Ascending aorta (tissue), 2 donors: ENCODE measurements around the gene KRT78. TPM values are rescaled to one million over a fixed set of nuclear protein-coding genes. Genes with fewer than 3 reads are reported as not detected.
A peak's percentile ranks its signal among the peaks of the same experiment; 100 is the strongest.
"Not testable (repeated sequence)": the region's sequence is repeated elsewhere in the genome, so short reads cannot be mapped to it uniquely, and the experiment has no call there.

Source experiments
- DNase-seq, 2 donors: peaks; one replicate each; pipeline ENCODE4 v3.0.0-alpha.2; 2019; ENCODE audit warnings: low spot score in 2 of 2
- H3K27ac ChIP-seq, 2 donors: fragments of 200-600 bp; sonication (generic); one replicate each; pipeline ENCODE4 v1.5.1; 2016 to 2017; ENCODE audit warnings: mild to moderate bottlenecking in 1 of 2
- H3K27me3 ChIP-seq: fragments of 200-600 bp; sonication (generic); one replicate; pipeline ENCODE4 v1.5.1; 2017
- H3K36me3 ChIP-seq, 2 donors: fragments of 200-600 bp; sonication (generic); one replicate each; pipeline ENCODE4 v1.5.1; 2016
- H3K4me1 ChIP-seq, 2 donors: fragments of 200-600 bp; sonication (generic); one replicate each; pipeline ENCODE4 v1.5.1; 2016 to 2017; ENCODE audit warnings: mild to moderate bottlenecking in 1 of 2
- H3K4me3 ChIP-seq, 2 donors: fragments of 200-600 bp; sonication (generic); one replicate each; pipeline ENCODE4 v1.5.1; 2016 to 2017; ENCODE audit warnings: mild to moderate bottlenecking in 1 of 2
- H3K9me3 ChIP-seq, 2 donors: fragments of 200-600 bp; sonication (generic); one replicate each; pipeline ENCODE4 v1.5.1; 2016
- intact Hi-C: fragments of 100-400 bp; cut with DNase I; formaldehyde crosslinking; loops from one replicate; pipeline ENCODE4 v1.15.1; 2023
- total RNA-seq: library from RNA; depleted of rRNA; stranded (reverse); fragments of >200 nt; gene quantifications from one replicate; pipeline ENCODE4 v1.1.0, GENCODE V29; 2016
- TF ChIP-seq, protein P1 (sequence below), 3 experiments: fragments of 200-600 bp in 2 of 3; fragments of 450-650 bp in 1 of 3; sonication (generic) in 2 of 3; IDR thresholded peaks; one replicate each; pipeline ENCODE4 v1.5.1; 2016 to 2019; ENCODE audit warnings: antibody characterized with exemption in 3 of 3, mild to moderate bottlenecking in 1 of 3, moderate library complexity in 1 of 3

KRT78 gene
- total RNA-seq, 1 donor from 2014 or later = not detected

GRCh38 chr12:52891044-52891443 is 42.2 kb upstream of the KRT78 start:
- no peak overlapping the region for H3K4me3 ChIP-seq
- no peaks in the 10 kb centered on the region for H3K4me1 ChIP-seq
- no peak overlapping the region for H3K27ac ChIP-seq
- H3K9me3 ChIP-seq = no peaks in the 10 kb centered on the region
- intact Hi-C loops = no loop called here
- no peak for DNase-seq
- H3K36me3 ChIP-seq = no peaks in the 10 kb centered on the region
- TF ChIP-seq, protein P1, sequence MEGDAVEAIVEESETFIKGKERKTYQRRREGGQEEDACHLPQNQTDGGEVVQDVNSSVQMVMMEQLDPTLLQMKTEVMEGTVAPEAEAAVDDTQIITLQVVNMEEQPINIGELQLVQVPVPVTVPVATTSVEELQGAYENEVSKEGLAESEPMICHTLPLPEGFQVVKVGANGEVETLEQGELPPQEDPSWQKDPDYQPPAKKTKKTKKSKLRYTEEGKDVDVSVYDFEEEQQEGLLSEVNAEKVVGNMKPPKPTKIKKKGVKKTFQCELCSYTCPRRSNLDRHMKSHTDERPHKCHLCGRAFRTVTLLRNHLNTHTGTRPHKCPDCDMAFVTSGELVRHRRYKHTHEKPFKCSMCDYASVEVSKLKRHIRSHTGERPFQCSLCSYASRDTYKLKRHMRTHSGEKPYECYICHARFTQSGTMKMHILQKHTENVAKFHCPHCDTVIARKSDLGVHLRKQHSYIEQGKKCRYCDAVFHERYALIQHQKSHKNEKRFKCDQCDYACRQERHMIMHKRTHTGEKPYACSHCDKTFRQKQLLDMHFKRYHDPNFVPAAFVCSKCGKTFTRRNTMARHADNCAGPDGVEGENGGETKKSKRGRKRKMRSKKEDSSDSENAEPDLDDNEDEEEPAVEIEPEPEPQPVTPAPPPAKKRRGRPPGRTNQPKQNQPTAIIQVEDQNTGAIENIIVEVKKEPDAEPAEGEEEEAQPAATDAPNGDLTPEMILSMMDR (IDR thresholded peaks at IDR 0.05) = no peak
- no peaks in the 10 kb centered on the region for H3K27me3 ChIP-seq

- H3K27ac ChIP-seq = no peak overlapping the region
- no peaks in the 10 kb centered on the region for H3K4me1 ChIP-seq
- no peaks in the 10 kb centered on the region for H3K36me3 ChIP-seq
- intact Hi-C loops = no loop called here
- TF ChIP-seq, protein P1 (IDR thresholded peaks at IDR 0.05) = no peak
- H3K4me3 ChIP-seq = no peak overlapping the region
- H3K9me3 ChIP-seq = no peaks in the 10 kb centered on the region
- DNase-seq = no peak
- H3K27me3 ChIP-seq = no peaks in the 10 kb centered on the region
Observed at GRCh38 chr12:52890417-52890816, 41.6 kb upstream of the KRT78 start.

DNA sequence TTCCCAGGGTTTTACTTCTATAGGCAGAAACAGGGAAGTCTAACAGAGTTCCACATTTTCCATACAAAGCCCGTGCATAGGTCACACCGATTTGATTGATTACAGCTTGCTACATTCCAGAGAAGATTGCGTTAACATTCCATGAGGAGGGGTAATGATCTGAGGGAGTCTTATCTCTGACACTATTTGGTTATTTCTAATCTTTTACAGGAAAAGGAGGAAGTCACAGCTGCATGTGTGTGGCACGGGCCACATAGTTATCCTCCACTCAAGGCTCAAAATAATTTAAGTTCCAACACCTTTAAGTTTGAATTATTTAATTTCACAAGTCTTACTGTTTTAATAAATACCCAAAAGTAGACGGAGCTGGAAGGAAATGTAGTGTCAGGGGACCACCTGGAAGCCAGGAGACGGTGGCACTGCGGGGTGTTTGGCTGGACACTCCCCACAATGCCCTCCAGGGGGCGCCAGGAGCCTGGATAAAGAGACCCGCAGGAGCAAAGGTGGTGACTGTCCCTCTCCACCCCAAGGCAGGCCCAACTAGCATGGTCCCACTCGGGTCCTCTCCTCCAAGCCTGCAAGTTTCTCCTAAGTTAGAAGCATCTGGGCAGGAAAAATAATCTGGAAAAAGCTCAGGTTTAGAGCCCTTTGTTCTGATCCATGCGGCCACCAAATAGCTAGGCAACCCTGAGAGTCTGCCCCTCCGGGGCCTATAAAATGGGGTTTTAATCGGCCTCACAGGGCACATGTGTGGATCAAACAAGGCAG is 35.9 kb upstream of the KRT78 start:
- no peak overlapping the region for H3K27ac ChIP-seq
- H3K9me3 ChIP-seq = no peaks in the 10 kb centered on the region
- H3K4me3 ChIP-seq = no peak overlapping the region
- no peaks in the 10 kb centered on the region for H3K27me3 ChIP-seq
- H3K36me3 ChIP-seq = no peaks in the 10 kb centered on the region
- no peaks in the 10 kb centered on the region for H3K4me1 ChIP-seq
- intact Hi-C loops = loop anchor here (1.0 to 2.0 kb wide), 2 partner anchors 42 to 97 kb away; no protein-coding TSS in a partner anchor
- TF ChIP-seq, protein P1 (IDR thresholded peaks at IDR 0.05) = peak; percentile 84 to 89 (median 88)
- peak in 1 of 2 donors; percentile 82 for DNase-seq

GRCh38 chr12:52880499-52880898 is 31.7 kb upstream of the KRT78 start:
- intact Hi-C loops = loop anchor here (1.0 to 2.0 kb wide), 2 partner anchors 298 to 508 kb away; no protein-coding TSS in a partner anchor
- H3K4me1 ChIP-seq, H3K27ac ChIP-seq, DNase-seq, H3K27me3 ChIP-seq, H3K4me3 ChIP-seq, H3K36me3 ChIP-seq, H3K9me3 ChIP-seq: not testable (repeated sequence)

DNA sequence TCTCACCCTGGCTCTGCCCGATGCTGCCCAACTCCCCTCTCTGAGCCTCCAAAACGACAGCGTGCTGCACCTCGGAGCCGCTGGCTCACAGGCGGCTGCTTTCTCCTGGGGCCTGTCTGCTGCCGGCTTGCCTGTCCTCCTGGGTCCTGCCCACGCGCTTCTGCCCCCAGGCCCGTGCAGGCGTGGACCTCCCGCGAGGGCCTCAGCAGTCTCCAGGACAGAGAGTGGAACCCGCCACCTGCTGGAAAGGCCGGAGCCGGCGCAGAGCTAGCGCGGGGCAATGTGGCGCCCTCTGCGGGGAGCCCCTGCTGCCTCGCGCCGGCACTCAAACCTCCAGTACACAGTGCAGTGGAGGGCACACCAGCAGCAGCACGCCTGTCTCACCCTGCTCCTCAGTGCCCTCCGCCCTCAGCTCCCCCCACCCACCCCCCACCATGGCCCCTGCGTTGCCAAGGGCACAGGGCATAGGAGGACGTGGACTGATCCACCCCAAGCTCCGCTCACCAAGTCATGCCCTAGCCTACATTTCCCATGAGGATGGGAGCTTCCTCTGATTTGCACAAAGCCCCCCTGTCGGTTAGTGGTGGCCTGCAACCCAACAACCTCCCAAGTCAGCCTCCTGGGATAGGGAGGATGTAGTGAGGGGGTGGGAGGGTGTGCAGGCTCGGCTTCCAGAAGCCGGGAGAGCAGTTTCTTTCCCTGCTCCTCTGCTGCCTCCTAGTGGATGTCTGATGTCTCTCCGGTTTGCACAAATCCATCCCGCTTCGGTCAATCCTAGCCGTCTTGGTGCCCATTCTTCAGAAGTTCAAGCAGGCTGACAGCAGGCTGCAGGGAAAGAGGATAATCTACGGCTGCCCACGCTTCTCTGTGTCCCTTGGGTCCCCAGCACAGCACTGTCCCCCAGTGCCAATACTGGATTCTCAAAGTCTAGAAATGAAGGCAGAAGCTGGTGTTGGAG is 30.9 kb upstream of the KRT78 start:
- peak in 1 of 2 donors; percentile 85 for DNase-seq
- intact Hi-C loops = loop anchor here (1.0 to 2.0 kb wide), 2 partner anchors 297 to 507 kb away; no protein-coding TSS in a partner anchor
- TF ChIP-seq, protein P1 (IDR thresholded peaks at IDR 0.05) = peak; percentile 53 to 81 (median 60)
- Histone ChIP-seq H3K36me3 (no peaks in the 10 kb centered on the region), H3K4me3 (peak overlapping the region in 1 of 2 donors; percentile 52), H3K4me1 (peaks cover 0 to under 1% of the 10 kb centered on the region in 2 donors), H3K27me3 (no peaks in the 10 kb centered on the region), H3K9me3 (no peaks in the 10 kb centered on the region), H3K27ac (no peak overlapping the region)
